SKM-1 (cell line): Measurements from ENCODE around the gene RDH5.

Experiments used
- DNase-seq: peaks from one replicate; lab custom pipeline; 2025; ENCODE audit not compliant: unreplicated experiment; lab: John Stamatoyannopoulos, UW

RDH5 gene

GRCh38 chr12:55727643-55728185 is 7.5 kb downstream of the RDH5 start:
- DNase-seq: no peak

GRCh38 chr12:55728186-55728938 is 8.2 kb downstream of the RDH5 start:
- DNase-seq: no peak

GRCh38 chr12:55728939-55729818 is 9.0 kb downstream of the RDH5 start, which contains the start of gene CD63:
Gene CD63, minus strand, starts transcription at chr12:55729009. Its CDS starts 668 bp downstream, at chr12:55728341.
- no peak for DNase-seq

DNA sequence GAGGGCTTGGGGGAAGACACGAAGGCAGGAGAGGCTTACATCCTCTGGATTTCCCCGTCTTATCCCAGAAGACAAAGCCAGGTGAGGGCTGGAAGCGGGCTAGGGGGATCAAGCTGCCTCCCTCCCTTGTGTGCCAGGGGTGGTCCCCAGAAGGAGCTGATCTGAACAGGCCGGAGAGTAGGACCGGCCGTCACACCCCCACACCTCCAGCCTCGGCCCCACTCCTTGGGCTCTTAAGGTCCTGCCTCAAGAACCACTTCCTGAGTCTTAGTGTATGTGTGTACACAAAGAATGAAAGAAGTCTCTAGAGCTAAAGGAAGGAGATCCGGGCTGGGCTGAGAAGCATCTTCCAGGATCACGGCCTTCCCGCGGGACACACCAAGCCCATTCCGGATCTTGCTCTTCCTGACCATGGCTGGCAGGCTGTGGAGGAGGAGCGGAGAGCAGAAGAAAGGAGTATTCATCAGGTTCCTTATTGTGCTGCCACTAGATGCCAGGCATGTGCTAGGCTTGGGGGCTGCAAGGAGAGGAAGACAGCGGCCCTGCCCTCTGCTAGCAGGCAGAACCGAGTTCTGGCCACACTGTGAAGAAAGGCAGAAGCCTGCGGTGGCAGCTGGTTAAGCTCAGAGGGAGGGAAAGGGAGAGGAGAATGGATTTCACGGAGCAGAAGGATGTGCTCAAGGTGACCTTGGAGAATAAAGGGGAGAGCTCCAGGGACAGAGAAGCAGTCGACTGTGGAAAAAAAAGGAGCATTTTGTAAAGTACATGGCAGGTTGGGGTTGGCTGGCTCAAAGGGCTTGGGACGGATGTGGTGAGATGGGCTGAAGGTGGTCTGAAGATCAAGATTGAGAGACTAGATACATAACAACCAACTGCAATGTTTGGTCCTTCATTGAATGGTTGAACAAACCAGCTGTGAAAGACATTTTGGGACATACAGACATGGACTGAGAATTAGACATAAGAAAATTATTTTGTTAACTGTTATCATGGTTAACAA is 9.9 kb downstream of the RDH5 start:
- no peak for DNase-seq

- no peak for DNase-seq
Observed at GRCh38 chr12:55732288-55732687, 12.1 kb downstream of the RDH5 start.

DNA sequence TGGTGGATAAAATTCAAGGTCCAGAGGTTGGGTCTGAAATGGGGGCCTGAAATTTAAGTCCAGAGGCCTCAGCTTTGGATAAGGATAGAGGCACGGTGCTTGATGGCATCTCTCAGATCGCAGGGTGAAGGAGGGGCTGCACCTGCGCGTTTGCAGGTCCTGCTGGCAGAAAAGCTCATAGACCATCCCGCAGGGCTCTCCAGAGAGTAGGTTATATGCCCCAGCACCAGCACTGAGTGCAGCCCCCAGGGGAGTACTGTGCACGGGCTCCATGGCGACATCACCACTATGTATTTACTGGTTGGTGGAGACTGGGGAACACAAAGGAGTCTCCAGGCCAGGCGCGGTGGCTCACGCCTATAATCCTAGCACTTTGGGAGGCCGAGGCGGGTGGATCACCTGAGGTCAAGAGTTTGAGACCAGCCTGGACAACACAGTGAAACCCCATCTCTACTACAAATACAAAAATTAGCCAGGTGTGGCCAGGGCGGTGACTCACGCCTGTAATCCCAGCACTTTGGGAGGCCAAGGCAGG is 12.9 kb downstream of the RDH5 start:
- no peak for DNase-seq

DNA sequence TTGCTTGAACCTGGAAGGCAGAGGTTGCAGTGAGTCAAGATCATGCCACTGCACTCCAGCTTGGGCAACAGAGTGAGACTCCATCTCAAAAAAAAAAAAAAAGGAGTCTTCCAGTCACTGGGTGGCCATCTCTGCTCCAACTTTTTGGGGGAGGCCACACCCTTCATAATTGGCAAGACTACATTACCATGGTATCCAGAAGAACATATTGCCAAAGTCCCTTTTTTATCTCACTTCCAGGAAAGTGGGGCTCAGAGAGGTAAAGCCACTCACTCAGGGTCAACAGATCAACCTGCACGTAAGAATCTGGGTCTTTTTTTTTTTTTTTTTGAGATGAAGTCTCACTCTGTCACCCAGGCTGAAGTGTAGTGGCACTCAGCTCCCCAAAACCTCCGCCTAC is 13.7 kb downstream of the RDH5 start:
- DNase-seq: no peak

DNA sequence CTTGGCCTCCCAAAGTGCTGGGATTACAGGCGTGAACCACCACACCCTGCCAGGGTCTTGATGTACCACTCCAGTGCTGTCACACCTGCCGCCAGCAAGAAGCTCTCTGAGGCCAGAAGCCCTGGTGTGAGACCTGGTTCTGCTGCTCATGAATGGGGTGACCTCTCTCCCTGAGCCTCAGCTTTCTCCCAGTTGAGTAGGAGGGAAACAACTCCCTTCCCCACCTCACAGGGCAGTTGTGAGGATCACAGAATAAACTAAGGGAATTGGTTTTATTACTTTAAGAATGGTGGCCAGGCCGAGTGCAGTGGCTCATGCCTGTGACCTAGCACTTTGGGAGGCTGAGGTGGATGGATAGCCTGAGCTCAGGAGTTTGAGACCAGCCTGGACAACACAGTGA is 14.4 kb downstream of the RDH5 start:
- no peak for DNase-seq

- no peak for DNase-seq
Observed at GRCh38 chr12:55736076-55736475, 15.9 kb downstream of the RDH5 start.

- no peak for DNase-seq
Observed at GRCh38 chr12:55736780-55737580, 16.8 kb downstream of the RDH5 start.

GRCh38 chr12:55737581-55738122 is 17.5 kb downstream of the RDH5 start:
- DNase-seq: no peak

DNA sequence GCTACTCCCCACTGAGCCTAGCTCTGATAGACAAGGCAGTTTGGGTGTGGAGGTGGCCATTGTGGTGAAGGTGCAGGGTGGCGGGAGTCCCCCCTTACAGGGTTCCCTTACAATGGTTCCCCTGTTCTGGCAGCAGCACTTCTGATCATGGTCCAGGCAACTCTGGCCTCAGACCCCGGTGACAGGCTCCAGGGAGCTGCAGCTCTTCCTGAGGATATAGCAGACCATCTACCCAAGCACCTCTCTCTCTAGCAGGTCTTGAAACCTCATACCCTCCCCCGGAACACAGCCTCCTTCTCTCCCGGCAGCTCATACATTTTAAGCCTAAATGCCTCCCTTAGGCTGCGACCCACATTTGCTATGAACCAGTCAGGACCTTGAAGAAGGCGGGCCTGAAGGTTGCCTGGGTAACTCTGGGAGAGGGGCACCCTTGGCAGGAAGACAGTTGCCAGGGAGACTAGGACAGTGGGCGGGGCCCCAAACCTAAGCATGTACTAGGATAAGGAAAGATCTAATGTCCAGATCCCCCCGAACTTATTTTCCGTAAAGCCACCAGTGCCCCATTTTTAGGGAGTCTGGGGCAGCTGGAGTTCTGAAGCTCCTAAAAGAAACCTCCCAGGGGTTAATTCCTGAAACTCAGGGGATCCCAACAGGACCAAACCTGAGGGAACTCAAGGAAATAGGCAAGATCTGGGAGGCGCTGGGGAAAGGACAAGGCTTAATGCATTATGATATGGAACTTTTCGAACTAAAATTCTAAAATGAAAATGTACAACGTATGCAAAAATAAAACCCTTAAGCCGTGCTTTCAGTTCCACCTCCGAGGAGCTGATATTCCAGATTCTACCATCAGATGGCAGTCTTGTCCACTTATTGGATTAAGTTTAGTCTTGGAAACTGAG is 18.2 kb downstream of the RDH5 start:
- DNase-seq: peak; percentile 40

DNA sequence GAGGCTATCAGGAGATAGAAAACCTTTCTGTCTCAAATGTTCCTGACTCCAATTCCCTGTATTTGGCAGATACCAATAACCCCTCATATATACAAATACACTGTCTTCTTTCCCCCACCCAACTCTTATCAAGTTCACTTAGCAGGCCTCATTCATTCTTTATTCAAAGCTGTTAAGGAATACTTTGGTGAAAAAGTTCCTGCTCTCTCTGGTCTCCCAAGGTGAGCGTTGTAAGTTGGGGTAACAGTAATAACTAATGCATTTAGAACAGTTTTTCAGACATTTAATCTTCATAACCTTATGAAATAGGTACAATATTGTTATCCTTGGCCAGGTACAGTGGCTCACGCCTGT is 18.8 kb downstream of the RDH5 start:
- DNase-seq: no peak

DNA sequence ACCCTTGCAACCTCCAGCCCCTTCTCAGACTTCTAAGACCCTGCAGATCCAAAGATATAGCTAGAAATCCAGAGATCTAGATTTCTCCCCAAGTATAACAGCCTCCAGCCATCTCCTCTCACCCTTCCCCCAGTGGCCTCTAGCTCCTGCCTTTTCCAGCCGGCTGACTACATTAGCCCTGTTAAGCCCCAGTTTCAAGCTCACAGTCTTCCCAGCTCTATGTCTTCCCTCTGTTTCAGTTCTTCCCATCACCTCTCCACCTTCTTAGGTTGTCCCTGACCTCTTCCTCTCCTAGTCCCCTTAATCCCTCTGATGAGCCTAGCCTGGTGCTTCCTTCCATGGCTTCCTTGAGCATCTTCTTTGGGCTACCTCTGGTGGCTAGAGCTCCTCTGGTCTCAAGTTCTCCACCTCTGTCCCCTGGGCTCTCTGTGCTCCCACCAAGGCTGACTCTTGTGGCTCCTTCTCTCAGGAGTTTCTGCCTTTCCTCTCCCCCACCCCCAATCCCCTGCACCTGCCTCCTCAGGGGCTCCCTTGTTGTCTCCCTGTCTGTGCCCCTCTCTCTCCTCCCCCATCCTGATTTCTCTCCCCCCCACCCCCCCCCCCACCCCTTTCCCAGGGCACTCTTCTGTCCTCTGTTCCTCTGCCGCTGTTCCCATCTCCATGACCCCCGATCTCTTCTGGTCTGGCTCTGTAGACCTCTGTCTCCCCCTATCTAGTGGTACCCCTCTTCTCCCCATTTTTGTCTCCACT is 21.9 kb downstream of the RDH5 start:
- DNase-seq: no peak

DNA sequence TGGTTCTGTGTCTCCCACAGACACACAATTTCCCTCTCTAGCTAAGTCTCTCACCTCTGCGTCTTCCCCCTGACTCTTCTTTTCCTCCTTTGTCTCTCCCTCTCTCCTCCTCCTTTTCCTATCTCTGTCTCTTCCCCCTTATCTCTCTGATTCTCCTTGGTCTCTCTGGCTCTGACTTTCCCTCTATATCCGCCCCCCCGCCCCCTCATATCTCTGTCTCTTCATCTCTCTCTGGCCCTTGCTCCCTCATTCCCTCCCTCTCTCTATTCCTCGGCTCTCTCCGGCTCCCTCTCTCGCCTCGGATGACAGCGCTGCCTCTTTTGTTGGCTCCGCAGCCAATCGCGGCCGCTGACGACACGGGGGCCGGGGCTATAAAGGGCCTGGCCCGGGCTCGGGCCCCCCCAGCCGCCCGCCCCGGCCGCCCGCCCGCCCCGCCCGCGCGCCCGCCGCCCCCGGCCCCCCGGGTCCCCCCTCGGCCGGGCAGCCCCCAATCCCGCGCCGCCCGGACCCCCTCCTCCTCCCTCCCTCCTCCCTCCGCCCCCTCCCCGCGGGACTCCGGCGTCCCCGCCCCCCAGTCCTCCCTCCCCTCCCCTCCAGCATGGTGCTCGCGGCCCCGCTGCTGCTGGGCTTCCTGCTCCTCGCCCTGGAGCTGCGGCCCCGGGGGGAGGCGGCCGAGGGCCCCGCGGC is 22.7 kb downstream of the RDH5 start, which contains the start of gene GDF11:
Gene GDF11 (plus strand): TSS at position 404 of the 687 bp plus-strand sequence. CDS start 195 bp downstream, at position 599.
- DNase-seq: no peak

DNA sequence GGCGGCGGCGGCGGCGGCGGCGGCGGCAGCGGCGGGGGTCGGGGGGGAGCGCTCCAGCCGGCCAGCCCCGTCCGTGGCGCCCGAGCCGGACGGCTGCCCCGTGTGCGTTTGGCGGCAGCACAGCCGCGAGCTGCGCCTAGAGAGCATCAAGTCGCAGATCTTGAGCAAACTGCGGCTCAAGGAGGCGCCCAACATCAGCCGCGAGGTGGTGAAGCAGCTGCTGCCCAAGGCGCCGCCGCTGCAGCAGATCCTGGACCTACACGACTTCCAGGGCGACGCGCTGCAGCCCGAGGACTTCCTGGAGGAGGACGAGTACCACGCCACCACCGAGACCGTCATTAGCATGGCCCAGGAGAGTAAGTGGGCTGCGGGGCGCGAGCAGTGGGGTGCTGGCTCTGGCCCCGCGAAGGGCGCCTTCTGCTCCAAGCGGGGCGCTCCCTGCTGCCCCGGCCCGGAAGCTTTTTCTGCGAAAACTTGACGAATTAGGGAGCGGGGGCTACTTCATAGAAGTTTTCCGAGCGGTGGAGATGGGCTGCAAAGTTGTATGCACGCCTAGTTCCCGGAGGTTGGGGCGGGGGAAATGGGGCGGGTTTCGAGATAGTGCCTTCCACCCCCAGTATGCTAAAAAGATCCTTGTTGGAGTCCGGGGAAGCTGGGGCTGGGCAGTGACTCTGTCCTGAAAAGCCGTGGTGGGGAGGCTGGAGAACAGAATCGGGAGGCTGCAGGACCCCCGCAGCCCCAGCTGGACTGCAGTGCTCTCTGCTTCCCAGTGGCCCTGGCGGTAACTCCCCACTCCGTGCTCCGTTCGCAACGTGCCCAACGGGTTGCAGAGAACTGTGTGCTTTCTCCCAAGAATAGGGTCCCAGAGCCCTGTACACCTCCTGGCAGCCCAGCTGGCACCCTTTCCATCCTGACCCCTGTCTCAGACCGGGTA is 23.5 kb downstream of the RDH5 start:
- DNase-seq: no peak
